ENCODE results near the gene ANXA6. TPM values are rescaled to one million over a fixed set of nuclear protein-coding genes. Genes with fewer than 3 reads are reported as not detected.

Gene ANXA6
- total RNA-seq, 1 donor: 353 TPM

DNA sequence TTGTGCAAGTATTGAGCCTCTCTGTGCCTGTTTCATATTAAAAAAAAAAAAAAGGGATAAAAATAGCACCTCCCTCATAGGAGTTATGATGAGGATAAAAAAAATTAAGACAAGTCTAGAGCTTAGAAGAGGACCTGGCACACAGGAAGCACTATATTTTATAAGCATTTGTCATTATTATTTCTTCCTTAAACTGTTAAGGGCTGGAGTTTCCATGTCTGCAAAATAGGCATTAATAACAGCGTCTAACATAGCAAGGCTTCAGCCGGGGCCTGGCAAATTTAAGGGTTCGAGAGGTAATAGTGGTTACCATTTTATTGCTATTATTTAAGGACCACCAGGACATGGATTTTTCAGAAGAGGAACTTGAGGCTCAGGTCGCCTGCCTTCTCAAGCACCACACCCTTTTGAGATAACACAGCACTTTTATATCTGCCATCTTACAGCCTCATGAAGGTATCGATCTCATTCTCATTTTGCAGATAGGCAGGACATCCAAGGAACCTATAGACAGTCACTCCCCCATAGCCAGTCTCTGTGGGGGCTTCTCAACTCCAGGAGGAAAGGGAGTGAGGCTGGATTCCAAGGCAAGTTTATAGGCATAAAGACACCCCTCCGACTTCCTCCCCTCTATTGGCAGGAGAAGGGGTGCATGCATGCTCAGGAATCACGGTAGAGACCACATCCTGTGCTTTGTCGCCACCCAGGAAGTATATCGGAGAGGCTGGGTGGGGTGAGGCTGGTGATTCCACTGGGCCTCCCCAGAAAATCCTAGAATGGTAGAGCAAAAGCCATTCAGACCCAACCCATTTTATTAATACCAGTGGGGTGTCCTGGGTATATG, 2.4 kb downstream of the ANXA6 start:
- peaks cover 58% of the 10 kb centered on the region for H4K20me1 ChIP-seq (ENCODE audit: insufficient read depth, low read length)

GRCh38 chr5:151153766-151154272, 3.8 kb downstream of the ANXA6 start:
- peaks cover 69% of the 10 kb centered on the region for H4K20me1 ChIP-seq (ENCODE audit: insufficient read depth, low read length)
- no peaks in the 10 kb centered on the region for H3K9me3 ChIP-seq (ENCODE audit: low read depth, low read length)
- DNase-seq (ENCODE audit: insufficient read length, low spot score, missing footprints): no peak
- peaks cover 29% of the 10 kb centered on the region for H3K36me3 ChIP-seq (ENCODE audit: insufficient read depth, low read length)
- no peak overlapping the region for H2AFZ ChIP-seq (ENCODE audit: low read length)
- H3K27ac ChIP-seq (ENCODE audit: low read depth, low read length): no peak overlapping the region
- peak overlapping the region; percentile 25 for H3K4me2 ChIP-seq (ENCODE audit: insufficient read depth, low read length)
- peaks cover 99% of the 10 kb centered on the region for H3K79me2 ChIP-seq (ENCODE audit: insufficient read depth, low read length)
- no peaks in the 10 kb centered on the region for H3K27me3 ChIP-seq (ENCODE audit: insufficient read depth, low read length)
- TF ChIP-seq, protein P1, sequence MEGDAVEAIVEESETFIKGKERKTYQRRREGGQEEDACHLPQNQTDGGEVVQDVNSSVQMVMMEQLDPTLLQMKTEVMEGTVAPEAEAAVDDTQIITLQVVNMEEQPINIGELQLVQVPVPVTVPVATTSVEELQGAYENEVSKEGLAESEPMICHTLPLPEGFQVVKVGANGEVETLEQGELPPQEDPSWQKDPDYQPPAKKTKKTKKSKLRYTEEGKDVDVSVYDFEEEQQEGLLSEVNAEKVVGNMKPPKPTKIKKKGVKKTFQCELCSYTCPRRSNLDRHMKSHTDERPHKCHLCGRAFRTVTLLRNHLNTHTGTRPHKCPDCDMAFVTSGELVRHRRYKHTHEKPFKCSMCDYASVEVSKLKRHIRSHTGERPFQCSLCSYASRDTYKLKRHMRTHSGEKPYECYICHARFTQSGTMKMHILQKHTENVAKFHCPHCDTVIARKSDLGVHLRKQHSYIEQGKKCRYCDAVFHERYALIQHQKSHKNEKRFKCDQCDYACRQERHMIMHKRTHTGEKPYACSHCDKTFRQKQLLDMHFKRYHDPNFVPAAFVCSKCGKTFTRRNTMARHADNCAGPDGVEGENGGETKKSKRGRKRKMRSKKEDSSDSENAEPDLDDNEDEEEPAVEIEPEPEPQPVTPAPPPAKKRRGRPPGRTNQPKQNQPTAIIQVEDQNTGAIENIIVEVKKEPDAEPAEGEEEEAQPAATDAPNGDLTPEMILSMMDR (IDR thresholded peaks at IDR 0.05; ENCODE audit: extremely low read depth, low read depth, low read length): no peak
- H3K4me3 ChIP-seq (ENCODE audit: insufficient read depth, low read length): no peak overlapping the region
- peaks cover 62% of the 10 kb centered on the region for H3K4me1 ChIP-seq (ENCODE audit: insufficient read depth, low read length)

More for the DNA sequence above, 2.4 kb downstream of the ANXA6 start:
- Histone ChIP-seq H3K27me3 (ENCODE audit: insufficient read depth, low read length) (no peaks in the 10 kb centered on the region), H3K79me2 (ENCODE audit: insufficient read depth, low read length) (peaks cover 85% of the 10 kb centered on the region), H3K4me3 (ENCODE audit: insufficient read depth, low read length) (peak overlapping the region; percentile 99), H3K9me3 (ENCODE audit: low read depth, low read length) (no peaks in the 10 kb centered on the region), H3K4me1 (ENCODE audit: insufficient read depth, low read length) (peaks cover 60% of the 10 kb centered on the region), H2AFZ (ENCODE audit: low read length) (no peak overlapping the region), H3K4me2 (ENCODE audit: insufficient read depth, low read length) (peak overlapping the region; percentile 97), H3K27ac (ENCODE audit: low read depth, low read length) (peak overlapping the region; percentile 78), H3K36me3 (ENCODE audit: insufficient read depth, low read length) (peaks cover 28% of the 10 kb centered on the region)
- no peak for DNase-seq (ENCODE audit: insufficient read length, low spot score, missing footprints)
- TF ChIP-seq, protein P1 (IDR thresholded peaks at IDR 0.05; ENCODE audit: extremely low read depth, low read depth, low read length): no peak

DNA sequence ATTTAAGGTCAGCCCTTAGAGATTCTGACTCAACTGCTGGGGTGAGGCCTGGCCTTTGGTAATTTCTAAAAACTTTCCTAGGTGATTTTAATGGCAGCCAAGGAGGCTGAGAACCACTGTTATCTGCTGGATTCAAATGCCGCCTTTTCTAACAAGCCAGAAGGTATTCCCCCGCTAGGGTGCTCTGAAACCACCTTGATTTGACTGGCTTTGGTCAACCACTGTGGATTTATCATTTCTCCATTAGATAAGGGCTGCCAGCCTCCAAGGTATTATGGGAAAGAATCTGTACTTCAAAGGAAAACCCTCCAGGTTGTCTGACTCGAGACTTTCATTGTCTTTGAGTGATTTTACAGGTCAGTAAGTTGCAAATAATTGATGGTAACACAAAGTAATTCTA, 4.3 kb downstream of the ANXA6 start:
- H3K4me1 ChIP-seq (ENCODE audit: insufficient read depth, low read length): peaks cover 58% of the 10 kb centered on the region
- no peaks in the 10 kb centered on the region for H3K27me3 ChIP-seq (ENCODE audit: insufficient read depth, low read length)
- peaks cover 100% of the 10 kb centered on the region for H3K79me2 ChIP-seq (ENCODE audit: insufficient read depth, low read length)
- H3K9me3 ChIP-seq (ENCODE audit: low read depth, low read length): no peaks in the 10 kb centered on the region
- no peak overlapping the region for H2AFZ ChIP-seq (ENCODE audit: low read length)
- no peak overlapping the region for H3K4me2 ChIP-seq (ENCODE audit: insufficient read depth, low read length)
- no peak overlapping the region for H3K4me3 ChIP-seq (ENCODE audit: insufficient read depth, low read length)
- H4K20me1 ChIP-seq (ENCODE audit: insufficient read depth, low read length): peaks cover 74% of the 10 kb centered on the region
- TF ChIP-seq, protein P1 (IDR thresholded peaks at IDR 0.05; ENCODE audit: extremely low read depth, low read depth, low read length): no peak
- peaks cover 30% of the 10 kb centered on the region for H3K36me3 ChIP-seq (ENCODE audit: insufficient read depth, low read length)
- peak overlapping the region; percentile 15 for H3K27ac ChIP-seq (ENCODE audit: low read depth, low read length)
- DNase-seq (ENCODE audit: insufficient read length, low spot score, missing footprints): no peak

- H3K4me2 ChIP-seq (ENCODE audit: insufficient read depth, low read length): peak overlapping the region; percentile 18
- H3K36me3 ChIP-seq (ENCODE audit: insufficient read depth, low read length): peaks cover 45% of the 10 kb centered on the region
Measured at GRCh38 chr5:151151793-151152192, 5.8 kb downstream of the ANXA6 start.

More at GRCh38 chr5:151151793-151152192, 5.8 kb downstream of the ANXA6 start:
- Histone ChIP-seq H3K79me2 (ENCODE audit: insufficient read depth, low read length) (peaks cover 100% of the 10 kb centered on the region), H2AFZ (ENCODE audit: low read length) (no peak overlapping the region), H3K27me3 (ENCODE audit: insufficient read depth, low read length) (no peaks in the 10 kb centered on the region), H3K4me1 (ENCODE audit: insufficient read depth, low read length) (peaks cover 52% of the 10 kb centered on the region), H3K4me3 (ENCODE audit: insufficient read depth, low read length) (no peak overlapping the region), H3K27ac (ENCODE audit: low read depth, low read length) (peak overlapping the region; percentile 55), H3K9me3 (ENCODE audit: low read depth, low read length) (no peaks in the 10 kb centered on the region), H4K20me1 (ENCODE audit: insufficient read depth, low read length) (peaks cover 89% of the 10 kb centered on the region)
- no peak for DNase-seq (ENCODE audit: insufficient read length, low spot score, missing footprints)
- TF ChIP-seq, protein P1 (IDR thresholded peaks at IDR 0.05; ENCODE audit: extremely low read depth, low read depth, low read length): no peak
